GM06990 (cell line): ENCODE data around the gene PLEKHA1.

Experiments
- DNase-seq: peaks from one replicate; pipeline ENCODE4 v3.0.0-alpha.2; 2011; ENCODE audit not compliant: insufficient read length; ENCODE audit errors: extremely low read depth
- H3K27me3 ChIP-seq: replicated peaks from 2 replicates; pipeline ENCODE4 v1.6.0; 2011; ENCODE audit warnings: low read length; ENCODE audit not compliant: control insufficient read depth, insufficient read depth
- H3K36me3 ChIP-seq: 2 replicates; pipeline ENCODE4 v1.5.1; 2011; ENCODE audit warnings: low read length; ENCODE audit not compliant: control insufficient read depth, insufficient read depth
- H3K4me3 ChIP-seq: replicated peaks from 2 replicates; pipeline ENCODE4 v1.5.1; 2011; ENCODE audit warnings: low read depth, mild to moderate bottlenecking, control low read depth, low read length
- CTCF ChIP-seq: IDR thresholded peaks from 2 replicates; pipeline ENCODE4 v1.5.1; 2011; ENCODE audit warnings: low read length, control low read depth, mild to moderate bottlenecking, inconsistent platforms; ENCODE audit not compliant: insufficient read depth, poor library complexity, severe bottlenecking

Gene PLEKHA1

GRCh38 chr10:122427280-122427679 is 52.8 kb downstream of the PLEKHA1 start:
- H3K27me3 ChIP-seq = no peaks in the 10 kb centered on the region
- H3K36me3 ChIP-seq = no peaks in the 10 kb centered on the region
- no peak overlapping the region for H3K4me3 ChIP-seq
- no peak for TF ChIP-seq CTCF
- DNase-seq = no peak

- no peak overlapping the region for H3K4me3 ChIP-seq
- H3K27me3 ChIP-seq = no peaks in the 10 kb centered on the region
- peak; percentile 30 for TF ChIP-seq CTCF
- no peaks in the 10 kb centered on the region for H3K36me3 ChIP-seq
- DNase-seq = no peak
Measured at GRCh38 chr10:122435212-122435827, 60.8 kb downstream of the PLEKHA1 start.

GRCh38 chr10:122441961-122442360 is 67.5 kb downstream of the PLEKHA1 start:
- no peak for DNase-seq
- Histone ChIP-seq H3K36me3 (no peaks in the 10 kb centered on the region), H3K27me3 (no peaks in the 10 kb centered on the region; the same call in 1 of the 2 replicates), H3K4me3 (no peak overlapping the region)
- TF ChIP-seq CTCF = no peak

GRCh38 chr10:122445469-122445868 is 71.0 kb downstream of the PLEKHA1 start:
- H3K36me3 ChIP-seq = no peaks in the 10 kb centered on the region
- no peak overlapping the region for H3K4me3 ChIP-seq
- no peak for DNase-seq
- no peak for TF ChIP-seq CTCF
- peaks cover 2% of the 10 kb centered on the region for H3K27me3 ChIP-seq

- Histone ChIP-seq H3K36me3 (no peaks in the 10 kb centered on the region), H3K4me3 (no peak overlapping the region), H3K27me3 (peaks cover 2% of the 10 kb centered on the region)
- DNase-seq = no peak
- TF ChIP-seq CTCF = no peak
Measured at GRCh38 chr10:122445904-122446303, 71.4 kb downstream of the PLEKHA1 start.
